ENCODE results near the gene PKP3. TPM values are rescaled to one million over a fixed set of nuclear protein-coding genes. Genes with fewer than 3 reads are reported as not detected.

Gene PKP3
- total and polyA plus RNA-seq, 8 donors: 26.3 to 356 (median 80.8) TPM

- H3K27ac ChIP-seq: no peak overlapping the region
- WGBS, 5 donors: 74 to 86% (median 84%) methylated on average over 4 of the region's 4 CpGs
- H3K4me1 ChIP-seq: peaks cover 0 to under 1% (median 0%) of the 10 kb centered on the region in 4 donors
- no peak overlapping the region for H3K4me3 ChIP-seq
- intact Hi-C loops (cut with DNase I; ENCODE audit: low total_unique reads): no loop called here
- no peaks in the 10 kb centered on the region for H3K9me3 ChIP-seq
- DNase-seq: no peak
- H3K27me3 ChIP-seq: peaks cover 0 to 29% (median 0%) of the 10 kb centered on the region in 3 donors
- H3K36me3 ChIP-seq: peaks cover 0 to 6% (median 3%) of the 10 kb centered on the region in 4 donors
- no peak for TF ChIP-seq POLR2A (IDR thresholded peaks at IDR 0.05)
- no peak for TF ChIP-seq EP300 (IDR thresholded peaks at IDR 0.05)
- TF ChIP-seq, protein P1, sequence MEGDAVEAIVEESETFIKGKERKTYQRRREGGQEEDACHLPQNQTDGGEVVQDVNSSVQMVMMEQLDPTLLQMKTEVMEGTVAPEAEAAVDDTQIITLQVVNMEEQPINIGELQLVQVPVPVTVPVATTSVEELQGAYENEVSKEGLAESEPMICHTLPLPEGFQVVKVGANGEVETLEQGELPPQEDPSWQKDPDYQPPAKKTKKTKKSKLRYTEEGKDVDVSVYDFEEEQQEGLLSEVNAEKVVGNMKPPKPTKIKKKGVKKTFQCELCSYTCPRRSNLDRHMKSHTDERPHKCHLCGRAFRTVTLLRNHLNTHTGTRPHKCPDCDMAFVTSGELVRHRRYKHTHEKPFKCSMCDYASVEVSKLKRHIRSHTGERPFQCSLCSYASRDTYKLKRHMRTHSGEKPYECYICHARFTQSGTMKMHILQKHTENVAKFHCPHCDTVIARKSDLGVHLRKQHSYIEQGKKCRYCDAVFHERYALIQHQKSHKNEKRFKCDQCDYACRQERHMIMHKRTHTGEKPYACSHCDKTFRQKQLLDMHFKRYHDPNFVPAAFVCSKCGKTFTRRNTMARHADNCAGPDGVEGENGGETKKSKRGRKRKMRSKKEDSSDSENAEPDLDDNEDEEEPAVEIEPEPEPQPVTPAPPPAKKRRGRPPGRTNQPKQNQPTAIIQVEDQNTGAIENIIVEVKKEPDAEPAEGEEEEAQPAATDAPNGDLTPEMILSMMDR (IDR thresholded peaks at IDR 0.05): no peak
- no peak for TF ChIP-seq POLR2AphosphoS5 (IDR thresholded peaks at IDR 0.05)
Measured at GRCh38 chr11:425301-425700, 31.3 kb downstream of the PKP3 start.

DNA sequence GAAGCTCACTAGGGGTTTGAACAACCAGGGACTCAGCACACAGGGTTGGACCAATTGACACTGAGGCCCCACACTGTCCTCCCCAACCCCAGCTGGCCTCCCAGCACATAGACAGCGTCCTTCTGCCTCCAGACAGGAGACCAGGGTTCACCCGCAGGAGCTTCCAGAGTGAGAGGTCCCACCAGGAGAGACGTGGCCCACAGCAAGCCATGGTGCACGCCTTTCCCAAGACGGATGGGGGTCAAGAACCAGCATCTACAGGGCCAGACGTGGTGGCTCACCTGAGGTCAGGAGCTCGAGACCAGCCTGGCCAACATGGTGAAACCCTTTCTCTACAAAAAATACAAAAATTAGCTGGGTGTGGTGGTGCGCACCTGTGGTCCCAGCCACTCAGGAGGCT, 32.8 kb downstream of the PKP3 start:
- 90 to 93% (median 92%) methylated on average over 6 to 8 of the region's 8 CpGs for WGBS, 5 donors
- DNase-seq: no peak
- H3K4me3 ChIP-seq: no peak overlapping the region
- no peaks in the 10 kb centered on the region for H3K9me3 ChIP-seq
- H3K36me3 ChIP-seq: peaks cover 0 to 9% (median 3%) of the 10 kb centered on the region in 4 donors
- peaks cover 0 to 26% (median 0%) of the 10 kb centered on the region in 3 donors for H3K27me3 ChIP-seq
- H3K4me1 ChIP-seq: no peaks in the 10 kb centered on the region
- no peak overlapping the region for H3K27ac ChIP-seq
- intact Hi-C loops (cut with DNase I; ENCODE audit: low total_unique reads): no loop called here
- TF ChIP-seq EP300 (IDR thresholded peaks at IDR 0.05) (no peak), POLR2AphosphoS5 (IDR thresholded peaks at IDR 0.05) (no peak), POLR2A (IDR thresholded peaks at IDR 0.05) (no peak)
- TF ChIP-seq, protein P1 (IDR thresholded peaks at IDR 0.05): no peak

- DNase-seq: no peak
- Histone ChIP-seq H3K36me3 (peaks cover 0 to 9% (median 3%) of the 10 kb centered on the region in 4 donors), H3K27me3 (peaks cover 0 to 34% (median 0%) of the 10 kb centered on the region in 3 donors), H3K4me3 (no peak overlapping the region), H3K27ac (no peak overlapping the region), H3K9me3 (no peaks in the 10 kb centered on the region), H3K4me1 (no peaks in the 10 kb centered on the region)
- intact Hi-C loops (cut with DNase I; ENCODE audit: low total_unique reads): no loop called here
- WGBS, 5 donors: 93 to 96% (median 94%) methylated on average over 21 to 24 of the region's 24 CpGs
- TF ChIP-seq POLR2A (IDR thresholded peaks at IDR 0.05) (no peak), POLR2AphosphoS5 (IDR thresholded peaks at IDR 0.05) (no peak), EP300 (IDR thresholded peaks at IDR 0.05) (no peak)
- TF ChIP-seq, protein P1 (IDR thresholded peaks at IDR 0.05): no peak
Measured at GRCh38 chr11:428295-428694, 34.3 kb downstream of the PKP3 start.

DNA sequence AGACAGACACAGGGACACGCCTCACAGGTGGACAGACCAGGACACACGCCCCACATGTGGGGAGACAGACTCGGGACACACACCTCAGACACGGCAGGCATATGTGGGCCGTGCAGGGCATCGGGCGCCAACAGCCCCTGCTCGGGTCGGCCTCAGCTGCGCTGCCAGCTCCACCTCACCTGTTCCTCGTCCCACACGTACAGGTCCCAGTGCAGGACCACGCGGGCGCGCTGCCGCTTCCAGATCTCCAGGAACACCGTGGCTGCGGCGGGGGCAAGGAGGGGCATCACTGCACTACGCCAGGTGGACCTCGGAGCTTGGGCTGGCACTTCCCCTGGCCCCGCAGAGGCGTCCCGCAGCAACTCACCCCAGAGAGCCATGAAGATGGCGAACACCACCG, 35.4 kb downstream of the PKP3 start:
- TF ChIP-seq, protein P1 (IDR thresholded peaks at IDR 0.05): no peak
- TF ChIP-seq POLR2AphosphoS5 (IDR thresholded peaks at IDR 0.05) (no peak), EP300 (IDR thresholded peaks at IDR 0.05) (no peak), POLR2A (IDR thresholded peaks at IDR 0.05) (no peak)
- no peak overlapping the region for H3K27ac ChIP-seq
- H3K36me3 ChIP-seq: peaks cover 0 to 9% (median 3%) of the 10 kb centered on the region in 4 donors
- intact Hi-C loops (cut with DNase I; ENCODE audit: low total_unique reads): no loop called here
- peaks cover 0 to 24% (median 0%) of the 10 kb centered on the region in 3 donors for H3K27me3 ChIP-seq
- no peaks in the 10 kb centered on the region for H3K9me3 ChIP-seq
- no peaks in the 10 kb centered on the region for H3K4me1 ChIP-seq
- WGBS, 5 donors: 86 to 94% (median 91%) methylated on average over 23 to 27 of the region's 27 CpGs
- no peak for DNase-seq
- H3K4me3 ChIP-seq: no peak overlapping the region

Measured in stomach (tissue), 9 donors.